Measurements from ENCODE around the gene BCL2L12.

BCL2L12 gene

DNA sequence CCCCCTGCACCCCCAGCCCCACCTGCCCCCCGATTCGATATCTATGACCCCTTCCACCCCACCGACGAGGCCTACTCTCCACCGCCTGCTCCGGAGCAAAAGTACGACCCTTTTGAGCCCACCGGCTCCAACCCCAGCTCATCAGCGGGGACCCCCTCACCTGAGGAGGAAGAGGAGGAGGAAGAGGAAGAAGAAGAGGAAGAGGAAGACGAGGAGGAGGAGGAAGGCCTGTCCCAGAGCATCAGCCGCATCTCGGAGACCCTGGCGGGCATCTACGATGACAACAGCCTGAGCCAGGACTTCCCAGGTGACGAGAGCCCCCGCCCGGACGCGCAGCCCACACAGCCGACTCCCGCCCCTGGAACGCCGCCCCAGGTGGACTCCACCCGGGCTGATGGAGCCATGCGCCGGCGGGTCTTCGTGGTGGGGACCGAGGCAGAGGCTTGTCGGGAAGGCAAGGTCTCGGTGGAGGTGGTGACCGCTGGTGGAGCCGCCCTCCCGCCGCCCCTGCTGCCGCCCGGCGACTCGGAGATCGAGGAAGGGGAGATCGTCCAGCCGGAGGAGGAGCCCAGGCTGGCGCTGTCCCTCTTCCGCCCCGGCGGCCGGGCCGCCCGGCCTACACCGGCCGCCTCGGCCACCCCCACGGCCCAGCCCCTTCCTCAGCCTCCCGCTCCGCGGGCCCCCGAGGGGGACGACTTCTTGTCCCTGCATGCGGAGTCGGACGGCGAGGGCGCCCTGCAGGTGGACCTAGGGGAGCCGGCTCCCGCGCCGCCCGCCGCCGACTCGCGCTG is 14.5 kb upstream of the BCL2L12 start:
- no peak for TF ChIP-seq CTCF (IDR thresholded peaks at IDR 0.05)

DNA sequence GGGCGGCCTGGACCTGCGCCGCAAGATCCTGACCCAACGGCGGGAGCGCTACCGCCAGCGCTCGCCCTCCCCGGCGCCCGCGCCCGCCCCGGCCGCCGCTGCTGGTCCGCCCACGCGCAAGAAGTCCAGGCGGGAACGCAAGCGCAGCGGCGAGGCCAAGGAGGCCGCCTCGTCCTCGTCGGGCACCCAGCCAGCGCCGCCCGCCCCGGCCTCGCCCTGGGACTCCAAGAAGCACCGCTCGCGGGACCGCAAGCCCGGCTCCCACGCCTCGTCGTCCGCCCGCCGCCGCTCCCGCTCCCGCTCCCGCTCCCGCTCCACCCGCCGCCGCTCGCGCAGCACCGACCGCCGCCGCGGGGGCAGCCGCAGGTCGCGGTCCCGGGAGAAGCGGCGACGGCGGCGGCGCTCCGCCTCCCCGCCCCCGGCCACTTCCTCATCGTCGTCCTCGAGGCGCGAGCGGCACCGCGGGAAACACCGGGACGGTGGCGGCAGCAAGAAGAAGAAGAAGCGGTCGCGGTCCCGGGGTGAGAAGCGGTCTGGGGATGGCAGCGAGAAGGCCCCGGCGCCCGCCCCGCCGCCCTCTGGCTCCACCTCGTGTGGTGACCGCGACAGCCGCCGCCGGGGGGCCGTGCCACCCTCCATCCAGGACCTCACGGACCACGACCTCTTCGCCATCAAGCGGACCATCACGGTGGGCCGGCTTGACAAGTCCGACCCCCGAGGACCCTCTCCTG is 13.7 kb upstream of the BCL2L12 start:
- TF ChIP-seq CTCF (IDR thresholded peaks at IDR 0.05) = no peak

DNA sequence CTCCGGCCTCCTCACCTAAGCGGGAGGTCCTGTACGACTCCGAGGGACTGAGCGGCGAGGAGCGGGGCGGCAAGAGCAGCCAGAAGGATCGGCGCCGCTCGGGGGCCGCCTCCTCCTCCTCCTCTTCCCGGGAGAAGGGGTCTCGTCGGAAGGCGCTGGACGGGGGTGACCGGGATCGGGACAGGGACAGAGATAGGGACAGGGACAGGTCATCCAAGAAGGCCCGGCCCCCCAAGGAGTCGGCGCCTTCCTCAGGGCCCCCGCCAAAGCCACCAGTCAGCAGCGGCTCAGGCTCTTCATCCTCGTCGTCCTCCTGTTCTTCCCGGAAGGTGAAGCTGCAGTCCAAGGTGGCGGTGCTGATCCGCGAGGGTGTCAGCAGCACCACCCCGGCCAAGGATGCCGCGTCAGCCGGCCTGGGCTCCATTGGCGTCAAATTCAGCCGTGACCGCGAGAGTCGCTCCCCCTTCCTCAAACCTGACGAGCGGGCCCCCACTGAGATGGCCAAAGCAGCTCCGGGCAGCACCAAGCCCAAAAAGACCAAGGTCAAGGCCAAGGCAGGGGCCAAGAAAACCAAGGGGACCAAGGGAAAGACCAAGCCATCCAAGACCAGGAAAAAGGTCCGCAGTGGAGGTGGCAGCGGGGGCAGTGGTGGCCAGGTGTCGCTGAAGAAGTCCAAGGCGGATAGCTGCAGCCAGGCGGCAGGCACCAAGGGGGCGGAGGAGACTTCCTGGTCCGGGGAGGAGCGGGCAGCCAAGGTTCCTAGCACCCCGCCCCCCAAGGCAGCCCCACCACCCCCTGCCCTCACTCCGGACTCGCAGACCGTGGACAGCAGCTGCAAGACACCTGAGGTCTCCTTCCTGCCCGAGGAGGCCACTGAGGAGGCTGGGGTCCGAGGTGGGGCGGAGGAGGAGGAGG is 12.9 kb upstream of the BCL2L12 start:
- TF ChIP-seq CTCF (IDR thresholded peaks at IDR 0.05) = no peak

DNA sequence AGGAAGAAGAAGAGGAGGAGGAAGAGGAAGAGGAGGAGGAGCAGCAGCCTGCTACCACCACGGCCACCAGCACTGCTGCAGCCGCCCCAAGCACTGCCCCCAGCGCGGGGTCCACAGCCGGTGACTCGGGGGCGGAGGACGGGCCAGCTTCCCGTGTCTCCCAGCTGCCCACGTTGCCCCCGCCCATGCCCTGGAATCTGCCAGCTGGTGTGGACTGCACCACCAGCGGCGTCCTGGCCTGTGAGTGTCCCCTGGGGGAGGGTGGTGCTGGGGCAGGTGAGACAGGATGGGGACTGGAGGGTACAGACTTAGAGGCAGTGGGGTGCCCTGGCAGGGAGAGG is 12.3 kb upstream of the BCL2L12 start:
- TF ChIP-seq CTCF (IDR thresholded peaks at IDR 0.05) = no peak

- TF ChIP-seq CTCF (IDR thresholded peaks at IDR 0.05) = no peak
Observed at GRCh38 chr19:49654581-49654980, 11.2 kb upstream of the BCL2L12 start.

DNA sequence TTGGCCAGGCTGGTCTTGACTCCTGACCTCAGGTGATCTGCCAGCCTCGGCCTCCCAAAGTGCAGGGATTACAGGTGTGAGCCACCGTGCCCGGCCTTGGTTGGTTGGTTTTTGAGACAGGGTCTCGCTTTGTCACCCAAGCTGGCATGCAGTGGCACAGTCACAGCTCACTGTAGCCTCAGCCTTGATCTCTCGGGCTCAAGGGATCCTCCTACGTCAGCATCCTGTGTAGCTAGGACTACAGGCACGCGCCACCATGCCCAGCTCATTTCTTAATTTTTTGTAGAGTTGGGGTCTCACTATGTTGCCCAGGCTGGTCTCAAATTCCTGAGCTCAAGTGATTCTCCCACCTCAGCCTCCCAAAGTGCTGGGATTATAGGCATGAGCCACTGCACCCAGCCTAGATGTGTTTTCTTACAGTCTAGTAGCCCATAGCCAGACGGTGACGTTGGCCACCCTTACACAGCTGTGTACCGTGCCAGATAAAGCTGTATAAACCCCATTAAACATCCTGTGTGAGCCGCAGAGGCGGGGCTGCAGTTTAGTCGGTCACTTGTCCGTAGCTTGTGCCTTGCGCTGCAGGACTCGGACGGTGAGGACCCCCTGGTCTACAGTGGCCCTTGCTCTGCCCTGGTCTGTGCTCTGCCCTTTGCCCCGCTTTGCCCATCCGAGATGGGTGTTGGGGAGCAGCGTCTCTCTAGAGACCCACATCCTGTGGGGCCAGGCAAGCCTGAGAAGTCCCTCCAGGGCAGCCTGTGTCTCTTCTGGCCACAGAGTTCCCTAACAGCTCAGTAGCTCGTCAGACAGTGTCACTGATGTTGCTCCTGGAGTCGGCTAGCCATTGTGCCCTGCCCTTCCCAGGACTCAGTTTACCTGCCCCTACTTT is 9.9 kb upstream of the BCL2L12 start:
- TF ChIP-seq CTCF (IDR thresholded peaks at IDR 0.05) = no peak
